NCI-H748 treated with DMSO at 0.1 percent for 48 hours (cell line): ENCODE data around the gene PHC1.

Experiments used
- DNase-seq: peaks from one replicate; lab custom pipeline; 2025; lab: John Stamatoyannopoulos, UW

Gene PHC1

GRCh38 chr12:8950221-8950527 lies 35.9 kb downstream of the PHC1 start:
- DNase-seq: no peak

GRCh38 chr12:8950702-8951478 lies 36.6 kb downstream of the PHC1 start:
- DNase-seq: no peak

DNA sequence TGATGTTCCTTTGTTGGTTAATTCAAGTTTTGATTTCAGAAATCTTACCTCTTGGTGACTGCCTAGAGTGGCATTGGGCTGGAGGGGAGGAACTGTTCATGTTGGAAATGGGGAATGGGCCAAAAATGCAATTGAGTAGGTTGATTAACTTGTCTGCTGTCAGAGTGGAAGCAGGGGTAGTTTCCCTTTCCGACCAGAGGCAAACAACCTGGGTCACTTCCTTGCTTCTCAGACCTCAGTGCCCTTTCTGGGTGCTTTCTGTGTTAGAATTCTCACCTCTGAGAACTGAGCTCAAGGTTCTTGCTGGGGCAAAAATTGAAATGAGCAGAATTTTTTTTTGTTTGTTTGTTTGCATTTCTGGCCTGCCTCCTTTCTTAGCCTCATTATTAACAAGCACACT lies 37.4 kb downstream of the PHC1 start:
- DNase-seq: no peak

DNA sequence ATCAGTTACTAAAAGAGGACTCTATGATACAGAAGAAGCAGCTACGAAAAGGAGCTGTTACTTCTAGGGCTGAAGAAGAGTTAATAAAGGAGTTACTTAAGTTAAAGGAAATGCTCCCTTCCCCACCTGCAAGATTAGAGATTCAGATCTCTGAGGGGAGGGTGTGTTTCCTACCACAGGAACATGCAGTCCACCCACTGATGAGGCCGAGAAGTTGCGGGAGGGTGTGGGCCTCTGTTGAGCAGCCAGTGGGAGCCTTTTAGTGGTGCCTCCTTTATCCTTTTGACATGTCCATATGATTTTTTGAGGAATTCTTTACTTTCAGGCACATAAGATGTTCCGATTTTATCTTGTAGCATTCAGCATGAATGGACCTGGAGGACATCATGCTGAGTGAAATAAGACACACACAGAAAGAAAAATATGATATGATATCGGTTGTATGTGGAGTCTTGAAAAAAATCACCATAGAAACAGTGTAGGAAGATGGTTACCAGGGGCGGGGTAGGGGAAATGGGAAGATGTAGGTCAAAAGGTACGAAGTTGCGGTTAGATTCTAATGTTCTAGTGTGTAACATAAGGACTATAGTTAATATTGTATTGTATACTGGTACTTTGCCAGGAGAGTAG lies 39.6 kb downstream of the PHC1 start:
- no peak for DNase-seq

DNA sequence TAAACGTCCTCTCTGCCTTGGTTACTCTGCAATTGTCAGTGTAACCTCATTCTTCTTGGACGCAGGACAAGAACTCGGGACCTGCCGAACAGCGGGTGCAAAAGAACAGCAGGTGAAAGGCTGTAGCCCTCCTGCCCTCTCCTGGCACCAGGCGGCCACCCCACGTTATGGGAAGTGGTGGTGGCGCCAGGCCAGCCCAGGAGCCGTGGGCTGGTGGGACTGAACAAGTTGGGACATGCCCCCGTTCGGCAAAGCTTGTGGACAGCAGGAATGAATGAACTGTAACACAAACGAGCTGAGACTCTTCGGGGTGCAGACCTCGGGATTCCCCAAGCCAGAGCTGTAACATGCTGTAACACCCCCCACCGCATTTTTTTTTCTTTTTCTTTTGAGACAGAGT lies 41.8 kb downstream of the PHC1 start:
- DNase-seq: no peak

DNA sequence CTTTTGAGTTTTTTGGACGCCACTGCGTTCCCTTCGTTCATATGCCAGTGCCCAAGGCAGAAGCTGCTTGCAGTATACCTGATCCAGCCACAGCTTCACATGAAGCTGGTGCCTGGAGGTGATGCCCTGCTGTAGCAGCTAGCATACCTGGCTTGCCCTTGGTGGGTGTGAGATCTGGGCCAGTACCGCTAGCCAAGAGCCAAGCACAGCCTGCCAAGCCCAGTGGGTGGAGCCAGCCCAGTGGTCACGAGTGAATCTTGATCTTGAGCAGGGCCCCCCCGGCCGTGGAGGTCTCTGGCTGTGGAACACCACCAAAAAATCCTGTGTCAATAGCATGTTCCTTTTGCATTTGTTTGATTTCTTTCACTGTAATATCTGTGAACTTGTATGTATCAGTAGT lies 42.5 kb downstream of the PHC1 start:
- no peak for DNase-seq

GRCh38 chr12:8957561-8957960 lies 43.3 kb downstream of the PHC1 start:
- no peak for DNase-seq

- DNase-seq: no peak
Measured at GRCh38 chr12:8958066-8958465, 43.8 kb downstream of the PHC1 start.

- no peak for DNase-seq
Measured at GRCh38 chr12:8960176-8960575, 45.9 kb downstream of the PHC1 start.

GRCh38 chr12:8968761-8969160 lies 54.5 kb downstream of the PHC1 start:
- no peak for DNase-seq

DNA sequence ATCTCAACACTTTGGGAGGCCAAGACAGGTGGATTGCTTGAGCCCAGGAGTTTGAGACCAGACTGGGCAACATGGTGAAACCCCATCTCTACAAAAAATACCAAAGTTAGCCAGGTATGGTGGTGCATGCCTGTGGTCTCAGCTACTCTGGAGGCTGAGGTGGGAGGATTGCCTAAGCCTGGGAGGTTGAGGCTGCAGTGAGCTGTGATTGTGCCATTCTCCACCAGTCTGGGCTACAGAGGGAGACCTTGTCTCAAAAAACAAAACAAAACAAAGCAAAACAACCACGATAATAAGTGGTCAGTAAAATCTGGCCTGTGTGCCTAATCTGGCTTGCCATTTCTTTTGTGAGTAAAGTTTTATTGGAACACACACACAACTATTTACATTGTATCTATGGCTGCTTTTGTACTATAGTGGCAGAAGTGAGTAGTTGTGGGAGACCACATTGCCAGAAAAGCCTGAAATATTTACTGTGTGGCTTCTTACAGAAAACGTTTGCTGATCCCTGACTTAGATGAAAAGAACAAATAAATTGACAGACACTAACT lies 55.6 kb downstream of the PHC1 start:
- no peak for DNase-seq

DNA sequence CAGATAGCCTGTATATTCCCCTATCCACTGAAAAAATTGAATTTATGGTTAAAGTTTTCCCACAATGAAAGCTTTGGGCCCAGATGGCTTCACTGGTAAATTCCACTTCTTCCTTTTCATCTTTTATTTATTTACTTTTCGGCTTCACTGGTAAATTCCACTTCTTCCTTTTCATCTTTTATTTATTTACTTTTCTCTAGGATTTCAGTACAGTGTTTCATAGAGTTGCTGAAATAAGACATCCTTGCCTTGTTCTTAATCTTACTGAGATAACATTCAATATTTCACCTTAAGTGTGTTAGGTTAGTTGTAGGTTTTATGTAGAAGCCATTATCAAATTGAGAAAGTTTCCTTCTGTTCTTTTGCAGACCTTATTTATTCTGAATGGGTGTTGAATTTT lies 56.1 kb downstream of the PHC1 start:
- no peak for DNase-seq

- DNase-seq: no peak
Measured at GRCh38 chr12:8980137-8980536, 65.8 kb downstream of the PHC1 start.

- no peak for DNase-seq
Measured at GRCh38 chr12:8985213-8985754, 71.0 kb downstream of the PHC1 start.

DNA sequence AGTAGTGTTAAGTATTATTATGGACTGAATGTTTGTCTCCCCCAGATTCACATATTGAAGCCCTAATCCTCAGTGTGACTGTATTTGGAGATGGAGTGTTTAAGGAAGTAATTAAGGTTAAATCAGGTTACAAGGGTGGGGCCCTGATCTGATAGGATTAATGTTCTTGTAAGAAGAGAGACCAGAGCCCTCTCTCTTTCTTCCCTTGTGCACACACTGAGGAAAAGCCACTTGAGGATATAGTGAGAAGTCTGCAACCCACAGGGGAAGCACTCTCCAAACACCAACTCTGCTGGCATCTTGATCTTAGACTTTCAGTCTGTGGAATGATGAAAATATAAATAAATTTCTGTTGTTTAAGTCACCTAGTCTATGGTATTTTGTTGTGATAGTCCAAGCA lies 72.9 kb downstream of the PHC1 start:
- no peak for DNase-seq

DNA sequence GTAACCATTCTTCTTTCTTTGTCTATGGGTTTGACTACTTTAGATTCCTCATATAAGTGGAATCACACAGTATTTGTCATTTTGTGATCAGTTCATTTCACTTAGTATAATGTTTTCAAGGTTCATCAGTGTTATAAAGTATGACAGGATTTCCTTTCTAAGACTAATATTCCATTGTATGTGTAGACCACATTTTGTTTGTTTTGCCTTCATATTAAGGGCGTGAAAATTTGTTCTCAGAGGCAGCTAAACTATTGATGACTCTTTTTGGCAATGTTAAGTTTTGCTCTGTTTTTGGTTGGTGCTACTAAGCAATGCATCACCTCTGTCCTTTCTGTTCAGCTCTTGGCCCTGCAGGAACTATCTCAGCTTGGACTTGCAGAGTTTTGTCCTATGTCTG lies 73.4 kb downstream of the PHC1 start:
- no peak for DNase-seq

DNA sequence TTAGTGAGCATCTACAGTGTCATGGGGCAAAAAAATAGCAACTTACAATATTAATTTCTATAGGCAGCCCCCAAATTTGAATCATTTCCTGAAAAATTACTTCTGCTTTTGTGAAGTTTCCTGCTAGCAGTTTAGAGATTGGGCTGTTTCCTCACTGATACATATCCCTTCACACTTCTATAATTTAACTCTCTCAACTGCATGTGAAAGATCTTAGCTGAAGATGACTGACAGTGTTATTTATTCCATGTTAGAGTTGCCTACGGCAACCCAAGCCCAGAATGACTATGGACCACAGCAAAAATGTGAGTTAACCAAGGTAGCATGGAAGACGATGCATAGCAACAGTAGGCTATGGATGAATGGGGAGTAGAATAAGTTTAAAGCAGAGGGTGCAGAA lies 75.1 kb downstream of the PHC1 start, which contains the start of gene KLRG1:
Gene KLRG1 (plus strand): TSS at position 134 of the 400 bp plus-strand sequence. CDS start 90 bp downstream, at position 224.
- DNase-seq: no peak
